A673 (cell line): ENCODE data around the gene TCF20. TPM values are rescaled to one million over a fixed set of nuclear protein-coding genes. Genes with fewer than 3 reads are reported as not detected.

Source experiments
- BruUV-seq: library from RNA; stranded (reverse); fragments of 400-500 nt; replicated peaks from 2 replicates; lab custom pipeline; 2021; lab: Mats Ljungman, UMichigan
- CTCF ChIA-PET: fragments of 300-600 bp; sonication (Branson Sonifier 250); formaldehyde crosslinking; loops from one replicate; lab custom pipeline; 2022; ENCODE audit warnings: antibody characterized with exemption; lab: Charles Lee
- POLR2A ChIA-PET: fragments of 300-600 bp; sonication (Branson Sonifier 250); formaldehyde crosslinking; loops from one replicate; lab custom pipeline; 2022; ENCODE audit warnings: antibody characterized with exemption; ENCODE audit not compliant: low non-redundant PET; lab: Charles Lee
- DNase-seq: peaks from one replicate; pipeline ENCODE4 v3.0.0-alpha.2; 2015; ENCODE audit warnings: low spot score
- H3K27ac ChIP-seq: fragments of 200-600 bp; sonication (generic); 2 replicates; pipeline ENCODE4 v1.5.1; 2016; ENCODE audit warnings: mixed run types, low read depth, mild to moderate bottlenecking, mixed read lengths, antibody characterized with exemption, low read length; ENCODE audit not compliant: poor library complexity, severe bottlenecking
- H3K27me3 ChIP-seq: fragments of 200-600 bp; sonication (generic); replicated peaks from 2 replicates; pipeline ENCODE4 v1.6.1; 2017; ENCODE audit warnings: mixed run types, low read depth, mild to moderate bottlenecking, mixed read lengths, antibody characterized with exemption, low read length; ENCODE audit not compliant: insufficient read depth, poor library complexity
- H3K36me3 ChIP-seq: fragments of 200-600 bp; sonication (generic); 2 replicates; pipeline ENCODE4 v1.6.1; 2016; ENCODE audit warnings: mixed run types, mild to moderate bottlenecking, mixed read lengths, antibody characterized with exemption, low read length; ENCODE audit not compliant: insufficient read depth, poor library complexity, severe bottlenecking
- H3K4me1 ChIP-seq: fragments of 200-600 bp; sonication (generic); 2 replicates; pipeline ENCODE4 v1.6.1; 2017; ENCODE audit warnings: mixed run types, mild to moderate bottlenecking, mixed read lengths, antibody characterized with exemption, low read length; ENCODE audit not compliant: insufficient read depth, poor library complexity, severe bottlenecking
- H3K4me3 ChIP-seq: fragments of 200-600 bp; sonication (generic); 2 replicates; pipeline ENCODE4 v1.5.1; 2016; ENCODE audit warnings: low read depth, mixed run types, mild to moderate bottlenecking, mixed read lengths, low read length; ENCODE audit not compliant: poor library complexity, severe bottlenecking
- H3K9me3 ChIP-seq: fragments of 200-600 bp; sonication (generic); 2 replicates; pipeline ENCODE4 v1.6.1; 2016; ENCODE audit warnings: mixed run types, low read depth, mild to moderate bottlenecking, mixed read lengths, antibody characterized with exemption, low read length; ENCODE audit not compliant: poor library complexity, severe bottlenecking
- CTCF ChIP-seq: fragments of 300-800, 200-600 bp; sonication (generic); conservative IDR thresholded peaks from 2 replicates; pipeline ENCODE4 v1.5.1; 2017; ENCODE audit warnings: low read depth, mild to moderate bottlenecking, antibody characterized with exemption, low read length, moderate library complexity, mixed read lengths
- EZH2 ChIP-seq: fragments of 200-600 bp; sonication (generic); IDR thresholded peaks from 2 replicates; pipeline ENCODE4 v1.6.1; 2017; ENCODE audit warnings: borderline replicate concordance, low read depth, mild to moderate bottlenecking, mixed read lengths, antibody characterized with exemption, low read length; ENCODE audit not compliant: poor library complexity, severe bottlenecking
- intact Hi-C: fragments of 100-400 bp; cut with micrococcal nuclease; formaldehyde crosslinking; loops from one replicate; pipeline ENCODE4 v1.10.0; 2022; ENCODE audit not compliant: unreplicated experiment
- total RNA-seq: library from RNA; stranded (reverse); gene quantifications from 2 replicates; pipeline ENCODE4 v1.2.3, GENCODE V29; 2021

TCF20 gene
- total RNA-seq, 1 experiment from 2014 or later = 69.3 TPM

- TF ChIP-seq EZH2 (no peak), CTCF (no peak)
- POLR2A ChIA-PET = no interaction called here
- DNase-seq = no peak
- no peaks in the 10 kb centered on the region for H3K9me3 ChIP-seq
- no peak overlapping the region for H3K4me3 ChIP-seq
- H3K4me1 ChIP-seq = peaks cover 28% of the 10 kb centered on the region
- intact Hi-C loops = no loop called here
- no peak overlapping the region for H3K27ac ChIP-seq
- CTCF ChIA-PET = no interaction called here
- H3K27me3 ChIP-seq = no peaks in the 10 kb centered on the region
- no TSS peak for BruUV-seq
- no peaks in the 10 kb centered on the region for H3K36me3 ChIP-seq
These were observed 14.2 kb downstream of the TCF20 start for GRCh38 chr22:42256220-42256619.

GRCh38 chr22:42249831-42250230 lies 20.6 kb downstream of the TCF20 start:
- no peak for DNase-seq
- intact Hi-C loops = no loop called here
- no TSS peak for BruUV-seq
- H3K4me1 ChIP-seq = no peaks in the 10 kb centered on the region
- CTCF ChIA-PET = no interaction called here
- H3K27me3 ChIP-seq = no peaks in the 10 kb centered on the region
- POLR2A ChIA-PET = no interaction called here
- peaks cover 3% of the 10 kb centered on the region for H3K36me3 ChIP-seq
- no peak overlapping the region for H3K27ac ChIP-seq
- no peaks in the 10 kb centered on the region for H3K9me3 ChIP-seq
- TF ChIP-seq CTCF (no peak), EZH2 (no peak)
- H3K4me3 ChIP-seq = no peak overlapping the region

- TF ChIP-seq EZH2 = no peak
- no peak for TF ChIP-seq CTCF
- intact Hi-C loops = no loop called here
- POLR2A ChIA-PET = no interaction called here
These were observed 21.5 kb downstream of the TCF20 start for GRCh38 chr22:42248995-42249394.

More at GRCh38 chr22:42248995-42249394, 21.5 kb downstream of the TCF20 start:
- no TSS peak for BruUV-seq
- Histone ChIP-seq H3K9me3 (no peaks in the 10 kb centered on the region), H3K27ac (no peak overlapping the region), H3K4me3 (no peak overlapping the region), H3K27me3 (no peaks in the 10 kb centered on the region), H3K36me3 (peaks cover 6% of the 10 kb centered on the region), H3K4me1 (no peaks in the 10 kb centered on the region)
- CTCF ChIA-PET = no interaction called here
- DNase-seq = no peak
